Sigmoid colon (tissue), 7 donors: Measurements from ENCODE around the gene LRRC7. TPM values are rescaled to one million over a fixed set of nuclear protein-coding genes. Genes with fewer than 3 reads are reported as not detected.
"Not testable (repeated sequence)": the region's sequence is repeated elsewhere in the genome, so short reads cannot be mapped to it uniquely, and the experiment has no call there.

ENCODE experiments used
- DNase-seq: peaks from one replicate; pipeline ENCODE4 v3.0.0-alpha.2; 2019
- H3K27ac ChIP-seq, 4 donors: fragments of 200-600 bp; sonication (generic); one replicate each; pipeline ENCODE4 v1.5.1; 2016 to 2019; ENCODE audit warnings: mild to moderate bottlenecking in 1 of 4
- H3K27me3 ChIP-seq, 3 donors: fragments of 200-600 bp; sonication (generic); one replicate each; pipeline ENCODE4 v1.5.1; 2019; ENCODE audit warnings: mild to moderate bottlenecking in 1 of 3
- H3K36me3 ChIP-seq, 4 donors: fragments of 200-600 bp; sonication (generic); one replicate each; pipeline ENCODE4 v1.5.1; 2016 to 2019
- H3K4me1 ChIP-seq, 4 donors: fragments of 200-600 bp; sonication (generic); one replicate each; pipeline ENCODE4 v1.5.1; 2017 to 2019
- H3K4me3 ChIP-seq, 4 donors: fragments of 200-600 bp; sonication (generic); one replicate each; pipeline ENCODE4 v1.5.1; 2017 to 2019; ENCODE audit warnings: mild to moderate bottlenecking in 2 of 4, moderate library complexity in 1 of 4
- H3K9me3 ChIP-seq, 4 donors: fragments of 200-600 bp in 3 of 4; sonication (generic) in 3 of 4; one replicate each; pipeline versions ENCODE4 v1.5.1 to v1.6.1; 2013 to 2019
- EP300 ChIP-seq, 4 donors: sonication (generic); formaldehyde crosslinking; IDR thresholded peaks; one replicate each; pipeline ENCODE4 v1.6.1; 2017; ENCODE audit warnings: antibody characterized with exemption in 4 of 4
- POLR2A ChIP-seq, 2 donors: fragments of 450-650 bp; IDR thresholded peaks; one replicate each; pipeline ENCODE4 v1.6.1; 2016; ENCODE audit warnings: antibody characterized with exemption in 2 of 2, mild to moderate bottlenecking in 2 of 2, moderate library complexity in 2 of 2
- POLR2AphosphoS5 ChIP-seq, 4 donors: sonication (generic); formaldehyde crosslinking; IDR thresholded peaks; one replicate each; pipeline ENCODE4 v1.6.1; 2017; ENCODE audit warnings: antibody characterized with exemption in 4 of 4
- WGBS, 2 donors: extraction: QIAGEN DNeasy Blood & Tissue Kit; methylation state at CpG; one replicate each; pipeline ENCODE4 v1.1.7; 2013; 5-methylcytosine and 5-hydroxymethylcytosine counted together
- intact Hi-C: fragments of 100-400 bp; cut with DNase I; formaldehyde crosslinking; loops from one replicate; pipeline ENCODE4 v1.15.1; 2023
- polyA plus RNA-seq, 3 donors: library from polyadenylated mRNA; stranded (reverse); fragments of 200-250 nt; gene quantifications; one replicate each; pipeline ENCODE4 v1.2.3, GENCODE V29; 2013
- total RNA-seq, 4 donors: library from RNA; depleted of rRNA; stranded (reverse); fragments of >200 nt; gene quantifications; one replicate each; pipeline ENCODE4 v1.1.0, GENCODE V29; 2016
- TF ChIP-seq, protein P1 (sequence below), 4 experiments: fragments of 450-650 bp in 3 of 4; fragments of 200-600 bp in 1 of 4; IDR thresholded peaks; one replicate each; pipeline ENCODE4 v1.5.1; 2016 to 2019; ENCODE audit warnings: antibody characterized with exemption in 4 of 4, mild to moderate bottlenecking in 3 of 4, moderate library complexity in 2 of 4
- donor health status: healthy with polysubstance abuse.
- donor health status: Bipolar disorder and iron deficiency.
- donor health status: healthy.

Gene LRRC7
- total and polyA plus RNA-seq, 7 donors = 0.16 to 1.9 (median 0.41) TPM; not detected in 2

DNA sequence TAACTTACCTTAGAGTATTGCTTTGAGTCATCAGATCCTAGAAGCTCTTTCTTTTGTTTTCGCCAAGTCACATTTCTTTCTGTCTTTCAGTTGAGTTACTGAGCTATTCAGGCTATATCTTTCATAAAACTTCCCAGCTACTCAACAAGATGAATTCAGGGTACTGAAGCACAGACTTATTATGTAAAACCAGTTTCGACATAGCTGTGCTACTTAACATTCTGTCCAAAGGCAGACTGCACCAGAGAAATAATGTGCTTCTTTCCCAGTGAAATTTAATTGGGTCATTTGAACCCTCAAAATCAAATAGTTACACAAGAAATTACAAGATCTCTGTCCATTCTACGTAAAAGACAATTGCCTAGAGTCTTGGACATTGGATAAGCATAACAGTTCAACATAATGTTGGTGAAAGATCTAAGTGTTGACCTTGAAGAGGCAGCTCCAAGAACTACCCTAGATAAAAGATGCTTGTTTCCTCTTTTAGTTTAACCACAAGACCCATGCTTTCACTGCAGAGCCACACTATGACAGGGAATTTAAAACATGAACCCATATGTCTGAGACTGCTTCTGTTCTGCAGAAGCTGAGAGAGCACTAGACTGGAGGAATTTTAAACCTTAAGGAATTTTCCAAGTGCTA lies 474.5 kb downstream of the LRRC7 start:
- WGBS, 2 donors = 69 to 76% methylated on average over 3 of the region's 3 CpGs
- TF ChIP-seq POLR2AphosphoS5 (IDR thresholded peaks at IDR 0.05) (no peak), EP300 (IDR thresholded peaks at IDR 0.05) (no peak), POLR2A (IDR thresholded peaks at IDR 0.05) (no peak)
- TF ChIP-seq, protein P1, sequence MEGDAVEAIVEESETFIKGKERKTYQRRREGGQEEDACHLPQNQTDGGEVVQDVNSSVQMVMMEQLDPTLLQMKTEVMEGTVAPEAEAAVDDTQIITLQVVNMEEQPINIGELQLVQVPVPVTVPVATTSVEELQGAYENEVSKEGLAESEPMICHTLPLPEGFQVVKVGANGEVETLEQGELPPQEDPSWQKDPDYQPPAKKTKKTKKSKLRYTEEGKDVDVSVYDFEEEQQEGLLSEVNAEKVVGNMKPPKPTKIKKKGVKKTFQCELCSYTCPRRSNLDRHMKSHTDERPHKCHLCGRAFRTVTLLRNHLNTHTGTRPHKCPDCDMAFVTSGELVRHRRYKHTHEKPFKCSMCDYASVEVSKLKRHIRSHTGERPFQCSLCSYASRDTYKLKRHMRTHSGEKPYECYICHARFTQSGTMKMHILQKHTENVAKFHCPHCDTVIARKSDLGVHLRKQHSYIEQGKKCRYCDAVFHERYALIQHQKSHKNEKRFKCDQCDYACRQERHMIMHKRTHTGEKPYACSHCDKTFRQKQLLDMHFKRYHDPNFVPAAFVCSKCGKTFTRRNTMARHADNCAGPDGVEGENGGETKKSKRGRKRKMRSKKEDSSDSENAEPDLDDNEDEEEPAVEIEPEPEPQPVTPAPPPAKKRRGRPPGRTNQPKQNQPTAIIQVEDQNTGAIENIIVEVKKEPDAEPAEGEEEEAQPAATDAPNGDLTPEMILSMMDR (IDR thresholded peaks at IDR 0.05) = no peak

DNA sequence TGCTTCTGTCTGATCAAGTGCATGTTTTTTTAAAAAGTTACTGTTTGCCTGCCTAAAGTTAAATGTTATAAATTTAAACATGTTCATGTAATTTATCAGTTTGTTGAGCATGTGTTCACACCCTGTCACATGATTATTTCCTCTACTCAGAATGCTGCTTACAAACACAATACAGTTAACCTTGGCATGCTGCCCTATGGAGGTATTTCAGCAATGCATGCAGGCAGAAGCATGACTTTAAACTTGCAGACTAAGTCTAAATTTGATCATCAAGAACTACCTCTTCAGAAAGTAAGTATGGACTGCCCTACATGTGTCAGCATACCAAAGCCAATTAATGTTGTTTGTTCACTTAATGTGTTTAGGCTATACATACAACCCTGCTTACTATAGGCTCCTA lies 476.1 kb downstream of the LRRC7 start:
- TF ChIP-seq EP300 (IDR thresholded peaks at IDR 0.05) (no peak), POLR2A (IDR thresholded peaks at IDR 0.05) (no peak), POLR2AphosphoS5 (IDR thresholded peaks at IDR 0.05) (no peak)
- TF ChIP-seq, protein P1 (IDR thresholded peaks at IDR 0.05) = no peak
- intact Hi-C loops = no loop called here
- DNase-seq = no peak
- Histone ChIP-seq H3K4me3 (no peak overlapping the region), H3K9me3 (no peaks in the 10 kb centered on the region), H3K4me1 (peaks cover 0 to 10% (median 7%) of the 10 kb centered on the region in 4 donors), H3K36me3 (no peaks in the 10 kb centered on the region), H3K27me3 (no peaks in the 10 kb centered on the region), H3K27ac (no peak overlapping the region)

More for the DNA sequence above, 474.5 kb downstream of the LRRC7 start:
- H3K4me1 ChIP-seq = peaks cover 0 to 10% (median 7%) of the 10 kb centered on the region in 4 donors
- no peaks in the 10 kb centered on the region for H3K36me3 ChIP-seq
- no peak overlapping the region for H3K4me3 ChIP-seq
- H3K27me3 ChIP-seq = no peaks in the 10 kb centered on the region
- intact Hi-C loops = no loop called here
- H3K27ac ChIP-seq = no peak overlapping the region
- no peaks in the 10 kb centered on the region for H3K9me3 ChIP-seq
- DNase-seq = no peak

- no peaks in the 10 kb centered on the region for H3K9me3 ChIP-seq
- WGBS, 2 donors = 81 to 90% methylated on average over 2 of the region's 2 CpGs
- TF ChIP-seq POLR2A (IDR thresholded peaks at IDR 0.05) (no peak), EP300 (IDR thresholded peaks at IDR 0.05) (no peak), POLR2AphosphoS5 (IDR thresholded peaks at IDR 0.05) (no peak)
- TF ChIP-seq, protein P1 (IDR thresholded peaks at IDR 0.05) = no peak
- no peaks in the 10 kb centered on the region for H3K36me3 ChIP-seq
- no peak for DNase-seq
- no peak overlapping the region for H3K27ac ChIP-seq
- intact Hi-C loops = no loop called here
- no peaks in the 10 kb centered on the region for H3K27me3 ChIP-seq
- no peak overlapping the region for H3K4me3 ChIP-seq
- H3K4me1 ChIP-seq = peaks cover 0 to 10% (median 7%) of the 10 kb centered on the region in 4 donors
Measured at GRCh38 chr1:70044832-70045231, 477.1 kb downstream of the LRRC7 start.

DNA sequence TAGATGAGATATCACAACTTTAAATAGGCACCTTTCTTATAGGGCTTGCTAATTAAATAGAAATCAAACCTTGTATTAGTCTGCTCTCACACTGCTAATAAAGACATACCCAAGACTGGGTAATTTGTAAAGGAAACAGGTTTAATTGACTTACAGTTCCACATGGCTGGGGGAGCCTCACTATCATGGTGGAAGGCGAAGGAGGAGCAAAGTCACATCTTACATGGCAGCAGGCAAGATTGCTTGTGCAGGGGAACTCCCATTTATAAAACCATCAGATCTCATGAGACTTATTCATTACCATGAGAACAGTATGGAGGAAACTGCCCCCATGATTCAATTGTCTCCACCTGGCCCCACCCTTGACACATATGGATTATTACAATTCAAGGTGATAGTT lies 477.9 kb downstream of the LRRC7 start:
- H3K9me3 ChIP-seq, H3K4me3 ChIP-seq, H3K27ac ChIP-seq, DNase-seq, H3K36me3 ChIP-seq, H3K27me3 ChIP-seq, intact Hi-C loops: not testable (repeated sequence)
- 96% methylated on average over 1 of the region's 1 CpG for WGBS, 2 donors
- peaks cover 0 to 10% (median 7%) of the 10 kb centered on the region in 4 donors for H3K4me1 ChIP-seq

GRCh38 chr1:70048336-70049094 lies 480.8 kb downstream of the LRRC7 start:
- WGBS, 2 donors = 43 to 81% methylated on average over 1 of the region's 1 CpG
- intact Hi-C loops = no loop called here
- no peaks in the 10 kb centered on the region for H3K9me3 ChIP-seq
- no peak for DNase-seq
- no peaks in the 10 kb centered on the region for H3K36me3 ChIP-seq
- H3K4me1 ChIP-seq = peaks cover 0 to 10% (median 7%) of the 10 kb centered on the region in 4 donors
- no peak overlapping the region for H3K27ac ChIP-seq
- TF ChIP-seq EP300 (IDR thresholded peaks at IDR 0.05) = no peak
- no peak for TF ChIP-seq POLR2A (IDR thresholded peaks at IDR 0.05)
- TF ChIP-seq, protein P1 (IDR thresholded peaks at IDR 0.05) = no peak
- TF ChIP-seq POLR2AphosphoS5 (IDR thresholded peaks at IDR 0.05) = no peak
- H3K4me3 ChIP-seq = no peak overlapping the region
- H3K27me3 ChIP-seq = no peaks in the 10 kb centered on the region
